HEK293 (cell line): ENCODE results near the gene RNF40.

Experiments
- EGR2 ChIP-seq: fragments of 450-650 bp; formaldehyde crosslinking; IDR thresholded peaks from 2 replicates; pipeline ENCODE4 v1.5.1; 2016; ENCODE audit warnings: low read depth, missing biosample characterization, missing genetic modification characterization
- GFI1B ChIP-seq: fragments of 450-650 bp; formaldehyde crosslinking; IDR thresholded peaks from 2 replicates; pipeline ENCODE4 v1.5.1; 2016; ENCODE audit warnings: missing biosample characterization, missing genetic modification characterization
- GLI2 ChIP-seq: fragments of 450-650 bp; formaldehyde crosslinking; IDR thresholded peaks from 2 replicates; pipeline ENCODE4; 2017; ENCODE audit warnings: missing biosample characterization, missing genetic modification characterization, low read depth, borderline replicate concordance
- HOXA7 ChIP-seq: sonication (generic); formaldehyde crosslinking; IDR thresholded peaks from 2 replicates; pipeline ENCODE4 v1.8.1; 2022; ENCODE audit warnings: missing genetic modification reagents, borderline replicate concordance
- KLF9 ChIP-seq: fragments of 450-650 bp; formaldehyde crosslinking; IDR thresholded peaks from 2 replicates; pipeline ENCODE4 v1.5.1; 2016; ENCODE audit warnings: missing biosample characterization, missing genetic modification characterization, low read depth
- MEIS1 ChIP-seq: sonication (generic); formaldehyde crosslinking; IDR thresholded peaks from 2 replicates; pipeline ENCODE4 v1.8.1; 2022; ENCODE audit warnings: missing genetic modification reagents, mild to moderate bottlenecking, borderline replicate concordance
- MYNN ChIP-seq: fragments of 450-650 bp; formaldehyde crosslinking; IDR thresholded peaks from 2 replicates; pipeline ENCODE4 v1.5.1; 2016; ENCODE audit warnings: missing biosample characterization, missing genetic modification characterization, borderline replicate concordance
- ZBTB17 ChIP-seq: fragments of 450-650 bp; formaldehyde crosslinking; IDR thresholded peaks from 2 replicates; pipeline ENCODE4 v1.5.1; 2016; ENCODE audit warnings: missing biosample characterization, missing genetic modification characterization
- ZFHX2 ChIP-seq: fragments of 450-650 bp; formaldehyde crosslinking; conservative IDR thresholded peaks from 2 replicates; pipeline ENCODE4 v1.5.1; 2016; ENCODE audit warnings: missing biosample characterization, missing genetic modification characterization
- ZNF202 ChIP-seq: fragments of 450-650 bp; formaldehyde crosslinking; IDR thresholded peaks from 2 replicates; pipeline ENCODE4 v1.5.1; 2016; ENCODE audit warnings: missing biosample characterization, missing genetic modification characterization, borderline replicate concordance
- ZNF292 ChIP-seq: fragments of 450-650 bp; formaldehyde crosslinking; IDR thresholded peaks from 2 replicates; pipeline ENCODE4 v1.5.1; 2016; ENCODE audit warnings: low read depth, missing biosample characterization, missing genetic modification characterization, borderline replicate concordance
- ZNF341 ChIP-seq: fragments of 450-650 bp; formaldehyde crosslinking; IDR thresholded peaks from 2 replicates; pipeline ENCODE4; 2016; ENCODE audit warnings: low read depth, missing biosample characterization, missing genetic modification characterization
- ZNF354C ChIP-seq: fragments of 450-650 bp; formaldehyde crosslinking; IDR thresholded peaks from 2 replicates; pipeline ENCODE4 v1.5.1; 2016; ENCODE audit warnings: missing biosample characterization, missing genetic modification characterization, low read depth, borderline replicate concordance
- ZNF48 ChIP-seq: fragments of 450-650 bp; formaldehyde crosslinking; IDR thresholded peaks from 2 replicates; pipeline ENCODE4 v1.5.1; 2016; ENCODE audit warnings: missing biosample characterization, missing genetic modification characterization
- ZNF501 ChIP-seq: fragments of 450-650 bp; formaldehyde crosslinking; IDR thresholded peaks from 2 replicates; pipeline ENCODE4 v1.5.1; 2016; ENCODE audit warnings: missing biosample characterization, missing genetic modification characterization
- ZNF623 ChIP-seq: fragments of 450-650 bp; formaldehyde crosslinking; IDR thresholded peaks from 2 replicates; pipeline ENCODE4 v1.5.1; 2016; ENCODE audit warnings: missing biosample characterization, missing genetic modification characterization
- ZNF654 ChIP-seq: fragments of 450-650 bp; formaldehyde crosslinking; IDR thresholded peaks from 2 replicates; pipeline ENCODE4 v1.5.1; 2016; ENCODE audit warnings: low read depth, missing biosample characterization, missing genetic modification characterization
- ZNF791 ChIP-seq: fragments of 450-650 bp; formaldehyde crosslinking; IDR thresholded peaks from 2 replicates; pipeline ENCODE4 v1.5.1; 2016; ENCODE audit warnings: missing biosample characterization, missing genetic modification characterization
- ZSCAN30 ChIP-seq: fragments of 450-650 bp; IDR thresholded peaks from 2 replicates; pipeline ENCODE4 v1.5.1; 2018; ENCODE audit warnings: missing biosample characterization, mild to moderate bottlenecking, missing genetic modification characterization, moderate library complexity
- TF ChIP-seq, protein P1 (sequence below): fragments of 450-650 bp; formaldehyde crosslinking; IDR thresholded peaks from 2 replicates; pipeline ENCODE4 v1.5.1; 2017; ENCODE audit warnings: missing biosample characterization, missing genetic modification characterization
- TF ChIP-seq, protein P2 (sequence below): fragments of 450-650 bp; formaldehyde crosslinking; IDR thresholded peaks from 2 replicates; pipeline ENCODE4 v1.5.1; 2017; ENCODE audit warnings: missing biosample characterization, missing genetic modification characterization
- TF ChIP-seq, protein P3 (sequence below): fragments of 450-650 bp; formaldehyde crosslinking; IDR thresholded peaks from 2 replicates; pipeline ENCODE4 v1.5.1; 2016; ENCODE audit warnings: missing biosample characterization, missing genetic modification characterization
- TF ChIP-seq, protein P4 (sequence below): fragments of 450-650 bp; formaldehyde crosslinking; IDR thresholded peaks from 2 replicates; pipeline ENCODE4 v1.5.1; 2016; ENCODE audit warnings: missing biosample characterization, missing genetic modification characterization
- TF ChIP-seq, protein P5 (sequence below): fragments of 450-650 bp; formaldehyde crosslinking; optimal IDR thresholded peaks from 2 replicates; pipeline ENCODE3; 2016; ENCODE audit warnings: missing biosample characterization, mild to moderate bottlenecking, missing genetic modification characterization
- TF ChIP-seq, protein P6 (sequence below): fragments of 450-650 bp; formaldehyde crosslinking; IDR thresholded peaks from 2 replicates; pipeline ENCODE4 v1.5.1; 2016; ENCODE audit warnings: missing biosample characterization, missing genetic modification characterization
- TF ChIP-seq, protein P7 (sequence below): fragments of 450-650 bp; formaldehyde crosslinking; IDR thresholded peaks from 2 replicates; pipeline ENCODE4 v1.5.1; 2016; ENCODE audit warnings: missing biosample characterization, missing genetic modification characterization

RNF40 gene

DNA sequence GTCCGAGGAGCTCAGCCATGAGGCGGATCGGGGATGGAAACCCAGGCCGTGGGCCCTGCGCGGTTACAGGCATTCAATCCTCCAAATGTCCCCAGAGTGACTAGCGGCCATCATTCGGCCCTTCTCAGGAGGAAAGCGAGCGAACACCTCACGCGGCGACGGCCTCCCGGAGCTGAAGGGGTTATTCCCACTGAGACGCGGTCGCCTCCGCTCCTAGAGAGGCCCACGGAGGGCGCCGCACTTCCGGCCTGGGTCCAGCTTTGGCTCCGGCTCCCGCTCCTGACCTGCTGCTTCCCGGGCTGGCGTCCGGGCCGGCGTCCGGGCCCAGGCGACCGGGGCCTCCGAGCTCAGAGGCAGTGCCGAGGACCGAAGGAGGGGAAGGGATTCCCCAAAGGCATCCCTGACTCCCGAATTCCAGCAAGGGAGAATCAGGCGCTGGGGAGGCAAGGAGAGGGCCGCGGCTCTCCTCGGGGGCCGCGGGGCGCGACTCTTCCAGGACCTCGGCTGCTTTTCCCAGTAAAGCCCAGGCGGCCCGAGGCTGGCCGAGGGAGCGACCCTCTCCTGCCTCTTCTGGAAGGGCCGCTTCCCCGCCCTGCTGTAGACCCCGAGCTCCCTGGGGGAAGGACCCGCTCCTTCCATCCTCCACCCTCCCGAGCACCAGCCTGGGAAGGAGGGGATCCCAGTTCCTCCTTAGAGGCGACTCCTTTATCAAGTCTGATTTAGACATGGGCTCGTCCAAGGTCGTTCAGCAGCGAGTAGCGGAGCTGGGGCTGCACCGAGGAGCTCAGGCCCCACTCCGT lies 43.4 kb downstream of the RNF40 start (continued):
- TF ChIP-seq, protein P1, sequence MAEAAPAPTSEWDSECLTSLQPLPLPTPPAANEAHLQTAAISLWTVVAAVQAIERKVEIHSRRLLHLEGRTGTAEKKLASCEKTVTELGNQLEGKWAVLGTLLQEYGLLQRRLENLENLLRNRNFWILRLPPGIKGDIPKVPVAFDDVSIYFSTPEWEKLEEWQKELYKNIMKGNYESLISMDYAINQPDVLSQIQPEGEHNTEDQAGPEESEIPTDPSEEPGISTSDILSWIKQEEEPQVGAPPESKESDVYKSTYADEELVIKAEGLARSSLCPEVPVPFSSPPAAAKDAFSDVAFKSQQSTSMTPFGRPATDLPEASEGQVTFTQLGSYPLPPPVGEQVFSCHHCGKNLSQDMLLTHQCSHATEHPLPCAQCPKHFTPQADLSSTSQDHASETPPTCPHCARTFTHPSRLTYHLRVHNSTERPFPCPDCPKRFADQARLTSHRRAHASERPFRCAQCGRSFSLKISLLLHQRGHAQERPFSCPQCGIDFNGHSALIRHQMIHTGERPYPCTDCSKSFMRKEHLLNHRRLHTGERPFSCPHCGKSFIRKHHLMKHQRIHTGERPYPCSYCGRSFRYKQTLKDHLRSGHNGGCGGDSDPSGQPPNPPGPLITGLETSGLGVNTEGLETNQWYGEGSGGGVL (tag by site-specific recombination), result peak; percentile 12; the same call in 1 of the 2 replicates
- TF ChIP-seq, protein P2, sequence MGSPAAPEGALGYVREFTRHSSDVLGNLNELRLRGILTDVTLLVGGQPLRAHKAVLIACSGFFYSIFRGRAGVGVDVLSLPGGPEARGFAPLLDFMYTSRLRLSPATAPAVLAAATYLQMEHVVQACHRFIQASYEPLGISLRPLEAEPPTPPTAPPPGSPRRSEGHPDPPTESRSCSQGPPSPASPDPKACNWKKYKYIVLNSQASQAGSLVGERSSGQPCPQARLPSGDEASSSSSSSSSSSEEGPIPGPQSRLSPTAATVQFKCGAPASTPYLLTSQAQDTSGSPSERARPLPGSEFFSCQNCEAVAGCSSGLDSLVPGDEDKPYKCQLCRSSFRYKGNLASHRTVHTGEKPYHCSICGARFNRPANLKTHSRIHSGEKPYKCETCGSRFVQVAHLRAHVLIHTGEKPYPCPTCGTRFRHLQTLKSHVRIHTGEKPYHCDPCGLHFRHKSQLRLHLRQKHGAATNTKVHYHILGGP (tag by site-specific recombination), result no peak
- TF ChIP-seq MEIS1 (CRISPR knock-in tag) (no peak), MYNN (tag by site-specific recombination) (no peak; the same call in 1 of the 2 replicates), GFI1B (tag by site-specific recombination) (0 out of 2 replicates have a peak, but pooled peaks have one; percentile 26), EGR2 (tag by site-specific recombination) (peak; percentile 36; the same call in 1 of the 2 replicates), KLF9 (tag by site-specific recombination) (no peak), GLI2 (no peak), ZNF202 (tag by site-specific recombination) (no peak), ZNF292 (tag by site-specific recombination) (no peak), ZNF654 (no peak), ZNF354C (tag by site-specific recombination) (no peak), ZNF501 (peak; percentile 93), ZNF791 (no peak), ZNF48 (tag by site-specific recombination) (no peak), HOXA7 (CRISPR knock-in tag) (no peak), ZNF341 (tag by site-specific recombination) (peak; percentile 84), ZBTB17 (tag by site-specific recombination) (peak; percentile 94), ZSCAN30 (peak; percentile 85; the same call in 1 of the 2 replicates), ZNF623 (tag by site-specific recombination) (peak; percentile 17; the same call in 1 of the 2 replicates), ZFHX2 (tag by site-specific recombination) (0 out of 2 replicates have a peak, but pooled peaks have one; percentile 6)
- TF ChIP-seq, protein P3, sequence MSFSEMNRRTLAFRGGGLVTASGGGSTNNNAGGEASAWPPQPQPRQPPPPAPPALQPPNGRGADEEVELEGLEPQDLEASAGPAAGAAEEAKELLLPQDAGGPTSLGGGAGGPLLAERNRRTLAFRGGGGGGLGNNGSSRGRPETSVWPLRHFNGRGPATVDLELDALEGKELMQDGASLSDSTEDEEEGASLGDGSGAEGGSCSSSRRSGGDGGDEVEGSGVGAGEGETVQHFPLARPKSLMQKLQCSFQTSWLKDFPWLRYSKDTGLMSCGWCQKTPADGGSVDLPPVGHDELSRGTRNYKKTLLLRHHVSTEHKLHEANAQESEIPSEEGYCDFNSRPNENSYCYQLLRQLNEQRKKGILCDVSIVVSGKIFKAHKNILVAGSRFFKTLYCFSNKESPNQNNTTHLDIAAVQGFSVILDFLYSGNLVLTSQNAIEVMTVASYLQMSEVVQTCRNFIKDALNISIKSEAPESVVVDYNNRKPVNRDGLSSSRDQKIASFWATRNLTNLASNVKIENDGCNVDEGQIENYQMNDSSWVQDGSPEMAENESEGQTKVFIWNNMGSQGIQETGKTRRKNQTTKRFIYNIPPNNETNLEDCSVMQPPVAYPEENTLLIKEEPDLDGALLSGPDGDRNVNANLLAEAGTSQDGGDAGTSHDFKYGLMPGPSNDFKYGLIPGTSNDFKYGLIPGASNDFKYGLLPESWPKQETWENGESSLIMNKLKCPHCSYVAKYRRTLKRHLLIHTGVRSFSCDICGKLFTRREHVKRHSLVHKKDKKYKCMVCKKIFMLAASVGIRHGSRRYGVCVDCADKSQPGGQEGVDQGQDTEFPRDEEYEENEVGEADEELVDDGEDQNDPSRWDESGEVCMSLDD, result no peak
- TF ChIP-seq, protein P4, sequence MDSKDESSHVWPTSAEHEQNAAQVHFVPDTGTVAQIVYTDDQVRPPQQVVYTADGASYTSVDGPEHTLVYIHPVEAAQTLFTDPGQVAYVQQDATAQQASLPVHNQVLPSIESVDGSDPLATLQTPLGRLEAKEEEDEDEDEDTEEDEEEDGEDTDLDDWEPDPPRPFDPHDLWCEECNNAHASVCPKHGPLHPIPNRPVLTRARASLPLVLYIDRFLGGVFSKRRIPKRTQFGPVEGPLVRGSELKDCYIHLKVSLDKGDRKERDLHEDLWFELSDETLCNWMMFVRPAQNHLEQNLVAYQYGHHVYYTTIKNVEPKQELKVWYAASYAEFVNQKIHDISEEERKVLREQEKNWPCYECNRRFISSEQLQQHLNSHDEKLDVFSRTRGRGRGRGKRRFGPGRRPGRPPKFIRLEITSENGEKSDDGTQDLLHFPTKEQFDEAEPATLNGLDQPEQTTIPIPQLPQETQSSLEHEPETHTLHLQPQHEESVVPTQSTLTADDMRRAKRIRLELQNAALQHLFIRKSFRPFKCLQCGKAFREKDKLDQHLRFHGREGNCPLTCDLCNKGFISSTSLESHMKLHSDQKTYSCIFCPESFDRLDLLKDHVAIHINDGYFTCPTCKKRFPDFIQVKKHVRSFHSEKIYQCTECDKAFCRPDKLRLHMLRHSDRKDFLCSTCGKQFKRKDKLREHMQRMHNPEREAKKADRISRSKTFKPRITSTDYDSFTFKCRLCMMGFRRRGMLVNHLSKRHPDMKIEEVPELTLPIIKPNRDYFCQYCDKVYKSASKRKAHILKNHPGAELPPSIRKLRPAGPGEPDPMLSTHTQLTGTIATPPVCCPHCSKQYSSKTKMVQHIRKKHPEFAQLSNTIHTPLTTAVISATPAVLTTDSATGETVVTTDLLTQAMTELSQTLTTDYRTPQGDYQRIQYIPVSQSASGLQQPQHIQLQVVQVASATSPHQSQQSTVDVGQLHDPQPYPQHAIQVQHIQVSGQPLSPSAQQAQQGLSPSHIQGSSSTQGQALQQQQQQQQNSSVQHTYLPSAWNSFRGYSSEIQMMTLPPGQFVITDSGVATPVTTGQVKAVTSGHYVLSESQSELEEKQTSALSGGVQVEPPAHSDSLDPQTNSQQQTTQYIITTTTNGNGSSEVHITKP (tag by site-specific recombination), result peak; percentile 93
- TF ChIP-seq, protein P5, sequence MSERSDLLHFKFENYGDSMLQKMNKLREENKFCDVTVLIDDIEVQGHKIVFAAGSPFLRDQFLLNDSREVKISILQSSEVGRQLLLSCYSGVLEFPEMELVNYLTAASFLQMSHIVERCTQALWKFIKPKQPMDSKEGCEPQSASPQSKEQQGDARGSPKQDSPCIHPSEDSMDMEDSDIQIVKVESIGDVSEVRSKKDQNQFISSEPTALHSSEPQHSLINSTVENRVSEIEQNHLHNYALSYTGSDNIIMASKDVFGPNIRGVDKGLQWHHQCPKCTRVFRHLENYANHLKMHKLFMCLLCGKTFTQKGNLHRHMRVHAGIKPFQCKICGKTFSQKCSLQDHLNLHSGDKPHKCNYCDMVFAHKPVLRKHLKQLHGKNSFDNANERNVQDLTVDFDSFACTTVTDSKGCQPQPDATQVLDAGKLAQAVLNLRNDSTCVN, result peak; percentile 57
- TF ChIP-seq, protein P6, sequence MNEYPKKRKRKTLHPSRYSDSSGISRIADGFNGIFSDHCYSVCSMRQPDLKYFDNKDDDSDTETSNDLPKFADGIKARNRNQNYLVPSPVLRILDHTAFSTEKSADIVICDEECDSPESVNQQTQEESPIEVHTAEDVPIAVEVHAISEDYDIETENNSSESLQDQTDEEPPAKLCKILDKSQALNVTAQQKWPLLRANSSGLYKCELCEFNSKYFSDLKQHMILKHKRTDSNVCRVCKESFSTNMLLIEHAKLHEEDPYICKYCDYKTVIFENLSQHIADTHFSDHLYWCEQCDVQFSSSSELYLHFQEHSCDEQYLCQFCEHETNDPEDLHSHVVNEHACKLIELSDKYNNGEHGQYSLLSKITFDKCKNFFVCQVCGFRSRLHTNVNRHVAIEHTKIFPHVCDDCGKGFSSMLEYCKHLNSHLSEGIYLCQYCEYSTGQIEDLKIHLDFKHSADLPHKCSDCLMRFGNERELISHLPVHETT (tag by site-specific recombination), result peak; percentile 89
- TF ChIP-seq, protein P7, sequence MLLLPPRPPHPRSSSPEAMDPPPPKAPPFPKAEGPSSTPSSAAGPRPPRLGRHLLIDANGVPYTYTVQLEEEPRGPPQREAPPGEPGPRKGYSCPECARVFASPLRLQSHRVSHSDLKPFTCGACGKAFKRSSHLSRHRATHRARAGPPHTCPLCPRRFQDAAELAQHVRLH, result peak; percentile 85
